HCT116 (cell line): ENCODE measurements around the gene CFAP221. TPM values are rescaled to one million over a fixed set of nuclear protein-coding genes. Genes with fewer than 3 reads are reported as not detected.

Experiments
- ATAC-seq: fragments of 200-7000 bp; cut with Tn5 transposase; 2 replicates; pipeline ENCODE4 v1.9.1; 2020; ENCODE audit warnings: mild to moderate bottlenecking, moderate library complexity
- BruUV-seq: library from RNA; stranded (reverse); fragments of 400-500 nt; replicated peaks from 2 replicates; lab custom pipeline; 2021; lab: Mats Ljungman, UMichigan
- CTCF ChIA-PET: fragments of 300-600 bp; sonication (Branson Sonifier 250); formaldehyde crosslinking; loops from one replicate; lab custom pipeline; 2021; ENCODE audit warnings: antibody characterized with exemption; lab: Charles Lee
- POLR2A ChIA-PET: fragments of 300-600, 350-600 bp; sonication (Branson Sonifier 250); formaldehyde crosslinking; loops from one replicate; lab custom pipeline; 2021; ENCODE audit warnings: antibody characterized with exemption; lab: Charles Lee
- RAD21 ChIA-PET, 2 experiments: fragments of 300-600 bp; sonication (Branson Sonifier 250); formaldehyde crosslinking; loops; one replicate each; lab custom pipeline; 2023; ENCODE audit warnings: low total read pairs in 2 of 2; ENCODE audit not compliant: uncharacterized antibody in 2 of 2, unreplicated experiment in 2 of 2, low non-redundant PET in 1 of 2; lab: Charles Lee
- DNase-seq: peaks from one replicate; pipeline ENCODE4 v3.0.0-alpha.2; 2010; ENCODE audit warnings: low read depth, low spot score
- H2AFZ ChIP-seq: fragments of 200-600 bp; shearing (Covaris generic), sonication (generic); 2 replicates; pipeline ENCODE4 v1.6.1; 2017; ENCODE audit warnings: low read depth, mixed run types, mixed read lengths, antibody characterized with exemption, low read length; ENCODE audit not compliant: poor library complexity, severe bottlenecking
- H3K27ac ChIP-seq: 2 replicates; pipeline ENCODE4 v1.5.1; 2012; ENCODE audit warnings: low read depth, low read length
- H3K27me3 ChIP-seq: fragments of 200-600 bp; sonication (generic); 2 replicates; pipeline ENCODE4 v1.6.1; 2016; ENCODE audit warnings: mixed run types, low read length, mixed read lengths; ENCODE audit not compliant: insufficient read depth
- H3K36me3 ChIP-seq, 2 experiments: fragments of 200-500 bp in 1 of 2; fragments of 200-600 bp in 1 of 2; sonication (Bioruptor generic) in 1 of 2; sonication (generic) in 1 of 2; 2 replicates each; pipeline versions ENCODE4 v1.5.1 to v1.6.1; 2014 to 2016; ENCODE audit warnings: low read length in 2 of 2, inconsistent platforms in 1 of 2, mixed read lengths in 1 of 2, mixed run types in 1 of 2; ENCODE audit not compliant: insufficient read depth in 2 of 2, control insufficient read depth in 1 of 2
- H3K4me1 ChIP-seq, 2 experiments: fragments of 200-600 bp in 1 of 2; sonication (generic) in 1 of 2; 2 replicates each; pipeline versions ENCODE4 v1.5.1 to v1.6.1; 2012 to 2017; ENCODE audit warnings: low read length in 2 of 2, inconsistent platforms in 1 of 2, mild to moderate bottlenecking in 1 of 2, mixed read lengths in 1 of 2, mixed run types in 1 of 2, moderate library complexity in 1 of 2; ENCODE audit not compliant: insufficient read depth in 2 of 2, control insufficient read depth in 1 of 2
- H3K4me2 ChIP-seq: fragments of 200-600 bp; sonication (generic); 2 replicates; pipeline ENCODE4 v1.6.1; 2017; ENCODE audit warnings: mixed run types, low read length, mixed read lengths
- H3K4me3 ChIP-seq, 2 experiments: fragments of 200-600 bp in 1 of 2; sonication (generic) in 1 of 2; replicated peaks in 1 of 2; 2 replicates each; pipeline ENCODE4 v1.5.1; 2011 to 2016; ENCODE audit warnings: low read length in 2 of 2, control low read depth in 1 of 2, low read depth in 1 of 2, mild to moderate bottlenecking in 1 of 2, mixed read lengths in 1 of 2, mixed run types in 1 of 2
- H3K79me2 ChIP-seq: fragments of 200-600 bp; sonication (generic); 2 replicates; pipeline ENCODE4 v1.6.1; 2017; ENCODE audit warnings: mild to moderate bottlenecking, mixed run types, low read length, moderate library complexity, mixed read lengths; ENCODE audit not compliant: insufficient read depth
- H3K9ac ChIP-seq: fragments of 200-600 bp; sonication (generic); 2 replicates; pipeline ENCODE4 v1.6.1; 2016; ENCODE audit warnings: low read length, mixed read lengths
- H3K9me2 ChIP-seq: fragments of 200-600 bp; sonication (generic), shearing (Covaris generic); 2 replicates; pipeline ENCODE4 v1.6.1; 2017; ENCODE audit warnings: mixed run types, mild to moderate bottlenecking, moderate library complexity; ENCODE audit not compliant: insufficient read depth
- H3K9me3 ChIP-seq, 2 experiments: fragments of 200-500 bp in 1 of 2; fragments of 200-600 bp in 1 of 2; sonication (Bioruptor generic) in 1 of 2; sonication (generic) in 1 of 2; 2 replicates each; pipeline ENCODE4 v1.6.1; 2014 to 2017; ENCODE audit warnings: low read length in 2 of 2, mixed read lengths in 2 of 2, inconsistent platforms in 1 of 2, low read depth in 1 of 2, mild to moderate bottlenecking in 1 of 2, mixed run types in 1 of 2, moderate library complexity in 1 of 2; ENCODE audit not compliant: control insufficient read depth in 1 of 2, insufficient read depth in 1 of 2
- H4K20me1 ChIP-seq: fragments of 200-600 bp; sonication (generic), shearing (Covaris generic); 2 replicates; pipeline ENCODE4 v1.6.1; 2017; ENCODE audit warnings: mixed run types, mild to moderate bottlenecking, moderate library complexity; ENCODE audit not compliant: insufficient read depth
- ATF3 ChIP-seq: IDR thresholded peaks from 2 replicates; pipeline ENCODE4 v1.6.1; 2012
- EGR1 ChIP-seq: IDR thresholded peaks from 2 replicates; pipeline ENCODE4 v1.6.1; 2012; ENCODE audit warnings: low read depth
- ELF1 ChIP-seq: IDR thresholded peaks from 2 replicates; pipeline ENCODE4 v1.6.1; 2012; ENCODE audit warnings: low read depth, borderline replicate concordance
- JUND ChIP-seq: IDR thresholded peaks from 2 replicates; pipeline ENCODE4 v1.6.1; 2012
- POLR2A ChIP-seq: IDR thresholded peaks from 2 replicates; pipeline ENCODE4 v1.7.0; 2011; ENCODE audit warnings: borderline replicate concordance; ENCODE audit not compliant: insufficient read depth, insufficient read length; ENCODE audit errors: extremely low read depth
- POLR2AphosphoS5 ChIP-seq: IDR thresholded peaks from 2 replicates; pipeline ENCODE4 v1.6.1; 2011; ENCODE audit warnings: mild to moderate bottlenecking, low read depth, low read length, moderate library complexity
- SIN3A ChIP-seq: IDR thresholded peaks from 2 replicates; pipeline ENCODE4 v1.6.1; 2012; ENCODE audit warnings: low read depth
- SP1 ChIP-seq: IDR thresholded peaks from 2 replicates; pipeline ENCODE4 v1.6.1; 2012; ENCODE audit warnings: low read depth
- SRF ChIP-seq: IDR thresholded peaks from 2 replicates; pipeline ENCODE4 v1.6.1; 2012; ENCODE audit warnings: low read depth
- TCF7L2 ChIP-seq: IDR thresholded peaks from 2 replicates; pipeline ENCODE4 v1.7.0; 2011; ENCODE audit warnings: borderline replicate concordance, inconsistent platforms; ENCODE audit not compliant: insufficient read depth, insufficient read length; ENCODE audit errors: extremely low read depth
- ZBTB33 ChIP-seq: IDR thresholded peaks from 2 replicates; pipeline ENCODE4 v1.6.1; 2011; ENCODE audit warnings: mild to moderate bottlenecking, low read length, moderate library complexity; ENCODE audit not compliant: insufficient replicate concordance; ENCODE audit errors: extremely low read depth
- ZFX ChIP-seq: fragments of 450-650 bp; IDR thresholded peaks from 2 replicates; pipeline ENCODE4 v1.6.1; 2017
- intact Hi-C: fragments of 100-400 bp; cut with micrococcal nuclease; formaldehyde crosslinking; loops from 2 replicates; pipeline ENCODE4 v1.10.0; 2022
- total RNA-seq: library from RNA; stranded (reverse); gene quantifications from one replicate; pipeline ENCODE4 v1.2.1, GENCODE V29; 2021; ENCODE audit not compliant: unreplicated experiment
- TF ChIP-seq, protein P1 (sequence below): IDR thresholded peaks from 2 replicates; pipeline ENCODE4 v1.6.1; 2012

Gene CFAP221
- total RNA-seq, 1 experiment from 2014 or later: 0.96 TPM

GRCh38 chr2:119521433-119522050 is 22.7 kb upstream of the CFAP221 start:
- Histone ChIP-seq H3K4me1 (no peaks in the 10 kb centered on the region), H3K36me3 (no peaks in the 10 kb centered on the region), H3K79me2 (no peaks in the 10 kb centered on the region), H2AFZ (no peak overlapping the region), H3K4me2 (no peak overlapping the region), H4K20me1 (no peaks in the 10 kb centered on the region), H3K27ac (no peak overlapping the region), H3K9ac (no peak overlapping the region), H3K4me3 (no peak overlapping the region), H3K9me3 (no peaks in the 10 kb centered on the region), H3K27me3 (no peaks in the 10 kb centered on the region), H3K9me2 (no peaks in the 10 kb centered on the region)
- intact Hi-C loops: no loop called here
- no TSS peak for BruUV-seq
- RAD21 ChIA-PET: no interaction called here
- no peak for TF ChIP-seq ATF3
- TF ChIP-seq SP1: no peak
- TF ChIP-seq JUND: no peak
- no peak for TF ChIP-seq ELF1
- TF ChIP-seq SIN3A: no peak
- TF ChIP-seq POLR2AphosphoS5: no peak
- TF ChIP-seq SRF: no peak
- TF ChIP-seq POLR2A: no peak
- TF ChIP-seq, protein P1, sequence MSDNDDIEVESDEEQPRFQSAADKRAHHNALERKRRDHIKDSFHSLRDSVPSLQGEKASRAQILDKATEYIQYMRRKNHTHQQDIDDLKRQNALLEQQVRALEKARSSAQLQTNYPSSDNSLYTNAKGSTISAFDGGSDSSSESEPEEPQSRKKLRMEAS: no peak
- no peak for TF ChIP-seq ZFX
- TF ChIP-seq TCF7L2: no peak
- no peak for TF ChIP-seq EGR1
- TF ChIP-seq ZBTB33: no peak
- ATAC-seq: no peak
- CTCF ChIA-PET: no interaction called here
- no peak for DNase-seq
- POLR2A ChIA-PET: no interaction called here
